HEK293 (cell line): ENCODE measurements around the gene SORL1.

ENCODE experiments used
- CTCF ChIA-PET: fragments of 350-600 bp; formaldehyde crosslinking; extraction: SDS; loops from one replicate; lab custom pipeline; 2021; ENCODE audit warnings: antibody characterized with exemption; lab: Yijun Ruan, JAX
- POLR2A ChIA-PET: fragments of 300-600 bp; formaldehyde crosslinking; extraction: SDS; loops from one replicate; lab custom pipeline; 2020; ENCODE audit warnings: antibody characterized with exemption, inconsistent platforms; lab: Yijun Ruan, JAX
- H3K27ac ChIP-seq: fragments of 200-500 bp; sonication (Bioruptor generic); 2 replicates; pipeline ENCODE4 v1.5.1; 2014; ENCODE audit warnings: low read depth, low read length, control low read depth, inconsistent platforms; ENCODE audit errors: extremely low read depth
- H3K36me3 ChIP-seq, 2 experiments: fragments of 200-500 bp in 1 of 2; sonication (Bioruptor generic) in 1 of 2; 1 replicate in 1 of 2; 2 replicates in 1 of 2; pipeline ENCODE4 v1.5.1; 2014 to 2017; ENCODE audit warnings: inconsistent platforms in 2 of 2, low read length in 2 of 2; ENCODE audit not compliant: control insufficient read depth in 2 of 2, insufficient read depth in 1 of 2
- H3K4me1 ChIP-seq: fragments of 200-500 bp; sonication (Bioruptor generic); 2 replicates; pipeline ENCODE4 v1.5.1; 2014; ENCODE audit warnings: mild to moderate bottlenecking, low read length, inconsistent platforms; ENCODE audit not compliant: control insufficient read depth, insufficient read depth
- H3K4me3 ChIP-seq: 2 replicates; pipeline ENCODE4 v1.5.1; 2011; ENCODE audit warnings: low read depth, mild to moderate bottlenecking, control low read depth, low read length, moderate library complexity
- H3K9me3 ChIP-seq: fragments of 200-500 bp; sonication (Bioruptor generic); 2 replicates; pipeline ENCODE4 v1.5.1; 2014; ENCODE audit warnings: low read depth, low read length, inconsistent platforms; ENCODE audit not compliant: control insufficient read depth, insufficient read depth
- ZNF140 ChIP-seq: fragments of 450-650 bp; formaldehyde crosslinking; IDR thresholded peaks from 2 replicates; pipeline ENCODE4 v1.5.1; 2016; ENCODE audit warnings: missing biosample characterization, missing genetic modification characterization
- ZNF169 ChIP-seq: fragments of 450-650 bp; formaldehyde crosslinking; IDR thresholded peaks from 2 replicates; pipeline ENCODE4 v1.5.1; 2016; ENCODE audit warnings: missing biosample characterization, missing genetic modification characterization
- ZNF174 ChIP-seq: fragments of 450-650 bp; formaldehyde crosslinking; IDR thresholded peaks from 2 replicates; pipeline ENCODE4 v1.5.0; 2017; ENCODE audit warnings: missing biosample characterization, mild to moderate bottlenecking, missing genetic modification characterization
- ZNF311 ChIP-seq: fragments of 450-650 bp; formaldehyde crosslinking; IDR thresholded peaks from 2 replicates; pipeline ENCODE4 v1.5.1; 2017; ENCODE audit warnings: missing biosample characterization, missing genetic modification characterization, borderline replicate concordance
- ZNF549 ChIP-seq: fragments of 450-650 bp; IDR thresholded peaks from 2 replicates; pipeline ENCODE4 v1.5.1; 2018; ENCODE audit warnings: missing biosample characterization, missing genetic modification characterization, mild to moderate bottlenecking, inconsistent platforms, moderate library complexity
- ZNF747 ChIP-seq: fragments of 450-650 bp; formaldehyde crosslinking; IDR thresholded peaks from 2 replicates; pipeline ENCODE4 v1.5.1; 2016; ENCODE audit warnings: missing biosample characterization, missing genetic modification characterization
- ZNF837 ChIP-seq: fragments of 450-650 bp; formaldehyde crosslinking; IDR thresholded peaks from 2 replicates; pipeline ENCODE4 v1.5.1; 2016; ENCODE audit warnings: missing biosample characterization, missing genetic modification characterization
- TF ChIP-seq, protein P1 (sequence below): fragments of 450-650 bp; formaldehyde crosslinking; IDR thresholded peaks from 2 replicates; pipeline ENCODE4 v1.5.1; 2017; ENCODE audit warnings: missing biosample characterization, missing genetic modification characterization
- TF ChIP-seq, protein P2 (sequence below): fragments of 450-650 bp; formaldehyde crosslinking; IDR thresholded peaks from 2 replicates; pipeline ENCODE4; 2016; ENCODE audit warnings: missing biosample characterization, missing genetic modification characterization

The SORL1 gene

DNA sequence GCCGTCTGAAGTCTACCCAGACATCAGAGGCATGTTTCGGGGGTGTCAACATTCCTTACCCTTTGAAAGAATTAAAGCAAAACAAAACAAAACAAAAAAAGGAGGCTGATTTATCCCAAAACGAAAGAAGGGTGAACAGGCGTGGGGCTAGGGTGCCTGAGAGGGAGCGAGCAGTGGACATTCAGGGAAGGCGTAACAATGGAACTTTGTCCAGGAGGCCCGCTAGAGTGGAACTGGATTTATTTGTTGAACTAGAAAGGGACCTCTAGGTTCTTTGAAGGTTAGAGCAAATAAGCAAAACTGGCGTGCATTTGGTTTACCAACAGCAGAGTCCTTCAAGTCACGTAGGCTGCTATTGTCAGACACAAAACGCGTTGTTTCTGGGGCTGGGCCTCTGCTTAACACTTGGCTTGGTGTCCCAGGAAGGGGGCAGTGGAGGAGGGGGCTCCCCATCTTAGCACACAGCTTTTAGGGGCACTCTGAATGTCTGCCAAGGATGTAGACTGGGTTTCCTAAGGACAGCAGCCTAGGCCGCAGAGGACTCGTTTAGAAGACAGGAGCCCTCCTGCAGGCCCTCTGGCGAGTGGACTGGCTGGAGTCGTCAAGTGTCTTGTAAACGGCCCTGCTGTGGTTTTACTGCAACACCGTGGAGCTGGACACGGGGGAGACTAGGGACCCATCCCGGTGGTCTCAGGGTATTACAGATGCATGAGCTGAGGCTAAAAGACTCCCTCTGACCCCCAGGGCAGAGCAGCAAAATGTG lies 204.4 kb downstream of the SORL1 start:
- Histone ChIP-seq H3K27ac (no peak overlapping the region; the same call in 1 of the 2 replicates), H3K4me3 (no peak overlapping the region)
- no peak for TF ChIP-seq ZNF169 (tag by site-specific recombination)
- no peak for TF ChIP-seq ZNF549 (tag by site-specific recombination)
- no peak for TF ChIP-seq ZNF311
- TF ChIP-seq ZNF837 (tag by site-specific recombination), result no peak

DNA sequence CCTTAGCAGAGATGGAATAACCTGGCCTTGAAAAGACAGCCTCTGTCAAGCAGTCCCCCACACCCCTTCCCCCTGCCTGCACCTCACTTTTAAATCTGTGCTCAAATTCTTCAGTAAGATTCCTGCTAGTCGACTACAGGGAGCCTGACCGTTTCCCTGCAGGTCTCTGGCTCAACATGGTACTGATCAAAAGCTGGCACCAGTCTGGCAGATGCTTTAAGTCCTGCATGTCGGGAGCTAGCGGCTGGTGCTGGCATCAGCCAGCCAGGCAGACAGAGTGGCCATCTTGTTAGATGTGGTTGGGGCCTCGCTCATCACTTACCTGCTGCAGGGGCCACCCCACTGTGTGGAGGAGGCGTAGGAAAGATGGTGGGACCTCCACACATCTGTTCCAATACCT lies 205.0 kb downstream of the SORL1 start:
- TF ChIP-seq, protein P1, sequence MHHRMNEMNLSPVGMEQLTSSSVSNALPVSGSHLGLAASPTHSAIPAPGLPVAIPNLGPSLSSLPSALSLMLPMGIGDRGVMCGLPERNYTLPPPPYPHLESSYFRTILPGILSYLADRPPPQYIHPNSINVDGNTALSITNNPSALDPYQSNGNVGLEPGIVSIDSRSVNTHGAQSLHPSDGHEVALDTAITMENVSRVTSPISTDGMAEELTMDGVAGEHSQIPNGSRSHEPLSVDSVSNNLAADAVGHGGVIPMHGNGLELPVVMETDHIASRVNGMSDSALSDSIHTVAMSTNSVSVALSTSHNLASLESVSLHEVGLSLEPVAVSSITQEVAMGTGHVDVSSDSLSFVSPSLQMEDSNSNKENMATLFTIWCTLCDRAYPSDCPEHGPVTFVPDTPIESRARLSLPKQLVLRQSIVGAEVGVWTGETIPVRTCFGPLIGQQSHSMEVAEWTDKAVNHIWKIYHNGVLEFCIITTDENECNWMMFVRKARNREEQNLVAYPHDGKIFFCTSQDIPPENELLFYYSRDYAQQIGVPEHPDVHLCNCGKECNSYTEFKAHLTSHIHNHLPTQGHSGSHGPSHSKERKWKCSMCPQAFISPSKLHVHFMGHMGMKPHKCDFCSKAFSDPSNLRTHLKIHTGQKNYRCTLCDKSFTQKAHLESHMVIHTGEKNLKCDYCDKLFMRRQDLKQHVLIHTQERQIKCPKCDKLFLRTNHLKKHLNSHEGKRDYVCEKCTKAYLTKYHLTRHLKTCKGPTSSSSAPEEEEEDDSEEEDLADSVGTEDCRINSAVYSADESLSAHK (tag by site-specific recombination), result no peak
- no peaks in the 10 kb centered on the region for H3K36me3 ChIP-seq
- no peak overlapping the region for H3K27ac ChIP-seq
- no peak overlapping the region for H3K4me3 ChIP-seq
- no peaks in the 10 kb centered on the region for H3K4me1 ChIP-seq
- CTCF ChIA-PET, result interaction anchor here (0.7 to 0.8 kb wide), 4 partner anchors 9 to 849 kb away, joined by 3 to 5 read pairs (median 4); no protein-coding TSS in a partner anchor
- H3K9me3 ChIP-seq, result no peaks in the 10 kb centered on the region
- POLR2A ChIA-PET, result no interaction called here

More for the DNA sequence above, 204.4 kb downstream of the SORL1 start:
- no peaks in the 10 kb centered on the region for H3K9me3 ChIP-seq
- no peaks in the 10 kb centered on the region for H3K36me3 ChIP-seq
- no peaks in the 10 kb centered on the region for H3K4me1 ChIP-seq
- CTCF ChIA-PET, result interaction anchor here (0.6 to 3.7 kb wide), 17 partner anchors 9 to 849 kb away, joined by 3 to 39 read pairs (median 3); no protein-coding TSS in a partner anchor
- POLR2A ChIA-PET, result no interaction called here

DNA sequence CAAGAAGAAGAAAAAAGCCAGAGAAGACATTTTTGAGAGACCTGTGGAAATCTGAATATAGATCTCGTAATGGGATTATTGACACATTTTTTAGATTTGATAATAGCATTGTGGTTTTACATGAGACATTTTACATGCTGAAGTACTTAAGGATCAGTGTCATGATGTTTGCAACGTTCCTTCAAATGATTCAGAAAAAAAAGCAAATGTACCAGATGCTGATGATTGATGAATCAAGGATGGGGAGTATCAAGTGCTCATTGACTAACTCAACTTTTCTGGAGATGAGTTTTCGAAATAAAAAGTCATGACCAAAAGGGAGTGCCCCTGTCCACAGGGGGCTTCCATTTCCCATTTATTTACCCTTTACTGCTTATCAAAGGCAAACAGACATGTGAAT lies 207.7 kb downstream of the SORL1 start:
- ChIA-PET POLR2A (no interaction called here), CTCF (no interaction called here)
- no peaks in the 10 kb centered on the region for H3K9me3 ChIP-seq
- H3K36me3 ChIP-seq, result no peaks in the 10 kb centered on the region
- H3K27ac ChIP-seq, result no peak overlapping the region
- no peak for TF ChIP-seq ZNF140 (tag by site-specific recombination)
- TF ChIP-seq ZNF747 (tag by site-specific recombination), result no peak
- TF ChIP-seq, protein P2, sequence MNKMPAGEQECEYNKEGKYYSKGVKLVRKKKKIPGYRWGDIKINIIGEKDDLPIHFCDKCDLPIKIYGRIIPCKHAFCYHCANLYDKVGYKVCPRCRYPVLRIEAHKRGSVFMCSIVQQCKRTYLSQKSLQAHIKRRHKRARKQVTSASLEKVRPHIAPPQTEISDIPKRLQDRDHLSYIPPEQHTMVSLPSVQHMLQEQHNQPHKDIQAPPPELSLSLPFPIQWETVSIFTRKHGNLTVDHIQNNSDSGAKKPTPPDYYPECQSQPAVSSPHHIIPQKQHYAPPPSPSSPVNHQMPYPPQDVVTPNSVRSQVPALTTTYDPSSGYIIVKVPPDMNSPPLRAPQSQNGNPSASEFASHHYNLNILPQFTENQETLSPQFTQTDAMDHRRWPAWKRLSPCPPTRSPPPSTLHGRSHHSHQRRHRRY (tag by site-specific recombination), result no peak
- H3K4me3 ChIP-seq, result no peak overlapping the region
- no peaks in the 10 kb centered on the region for H3K4me1 ChIP-seq

DNA sequence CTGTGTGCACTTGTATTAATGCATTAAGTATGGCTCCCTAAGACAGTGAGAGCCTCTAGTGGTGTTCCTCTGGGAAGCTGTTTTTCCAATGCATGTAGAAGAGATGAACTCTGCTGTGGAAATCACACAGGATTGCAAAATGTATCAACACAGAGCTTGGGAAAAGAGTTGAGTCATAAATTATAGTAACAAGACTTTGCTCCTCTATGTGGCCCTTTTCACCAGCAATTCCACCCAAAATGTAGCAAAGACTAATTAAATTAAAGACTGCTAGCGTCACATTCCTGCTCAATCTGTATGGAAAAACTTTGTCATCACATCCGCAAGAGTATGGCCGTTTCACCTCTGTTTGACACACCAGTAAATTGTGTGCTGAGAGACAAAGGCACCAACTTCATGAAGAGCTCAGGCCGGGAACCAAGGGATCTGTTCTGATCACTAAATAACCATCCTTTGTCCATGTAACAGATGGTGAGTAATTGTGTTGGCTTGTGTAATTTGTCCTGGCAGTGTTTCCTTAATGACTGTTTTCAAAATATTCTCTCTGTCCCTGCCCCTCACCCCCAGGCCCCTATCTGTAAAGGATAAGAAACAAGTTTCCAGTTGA lies 209.9 kb downstream of the SORL1 start:
- H3K4me1 ChIP-seq, result no peaks in the 10 kb centered on the region
- TF ChIP-seq ZNF174 (tag by site-specific recombination), result no peak
- TF ChIP-seq ZNF140 (tag by site-specific recombination), result 0 out of 2 replicates have a peak, but pooled peaks have one; percentile 32
- TF ChIP-seq, all 188 proteins: peak for 1
- POLR2A ChIA-PET, result no interaction called here
- Histone ChIP-seq H3K4me3 (no peak overlapping the region), H3K36me3 (no peaks in the 10 kb centered on the region), H3K9me3 (no peaks in the 10 kb centered on the region), H3K27ac (no peak overlapping the region)
- CTCF ChIA-PET, result interaction anchor here (0.7 to 1.1 kb wide), 5 partner anchors 9 to 734 kb away, joined by 3 to 4 read pairs (median 3); no protein-coding TSS in a partner anchor
